Stimulated activated CD4-positive, alpha-beta T cell treated with anti-CD3 and anti-CD28 coated beads, Interleukin-15, amount 100 ng/mL, for 1 hour (primary cell): ENCODE measurements around the gene TARS1.
"Not testable (repeated sequence)": the region's sequence is repeated elsewhere in the genome, so short reads cannot be mapped to it uniquely, and the experiment has no call there.

Experiments used
- DNase-seq, 2 donors: peaks; one replicate each; pipeline ENCODE4 v3.0.0-alpha.2; 2020; ENCODE audit warnings: low read depth in 1 of 2, low spot score in 1 of 2

TARS1 gene

GRCh38 chr5:33482335-33482734 lies 41.6 kb downstream of the TARS1 start:
- no peak for DNase-seq

GRCh38 chr5:33487236-33487635 lies 46.5 kb downstream of the TARS1 start:
- no peak for DNase-seq

GRCh38 chr5:33488558-33489355 lies 48.0 kb downstream of the TARS1 start:
- DNase-seq: no peak

- DNase-seq: no peak
Measured at GRCh38 chr5:33489481-33490067, 48.8 kb downstream of the TARS1 start.

- no peak for DNase-seq
Measured at GRCh38 chr5:33490071-33490665, 49.4 kb downstream of the TARS1 start.

GRCh38 chr5:33491941-33492340 lies 51.2 kb downstream of the TARS1 start:
- no peak for DNase-seq

- no peak for DNase-seq
Measured at GRCh38 chr5:33494466-33494865, 53.7 kb downstream of the TARS1 start.

GRCh38 chr5:33501260-33501659 lies 60.5 kb downstream of the TARS1 start:
- no peak for DNase-seq

- no peak for DNase-seq
Measured at GRCh38 chr5:33501899-33502298, 61.1 kb downstream of the TARS1 start.

- no peak for DNase-seq
Measured at GRCh38 chr5:33504570-33504969, 63.8 kb downstream of the TARS1 start.

- DNase-seq: no peak
Measured at GRCh38 chr5:33507426-33507825, 66.7 kb downstream of the TARS1 start.

GRCh38 chr5:33509036-33509435 lies 68.3 kb downstream of the TARS1 start:
- DNase-seq: no peak

GRCh38 chr5:33513462-33514185 lies 72.9 kb downstream of the TARS1 start:
- no peak for DNase-seq

- DNase-seq: not testable (repeated sequence)
Measured at GRCh38 chr5:33515366-33515765, 74.6 kb downstream of the TARS1 start.

GRCh38 chr5:33516421-33516820 lies 75.7 kb downstream of the TARS1 start:
- DNase-seq: no peak
